Loucy (cell line): ENCODE measurements around the gene FGFR2.

Experiments
- CTCF ChIP-seq: fragments of 200-600 bp; sonication (generic); conservative IDR thresholded peaks from 2 replicates; pipeline ENCODE4 v1.5.1; 2014; ENCODE audit warnings: mild to moderate bottlenecking, antibody characterized with exemption, low read length
- EZH2phosphoT487 ChIP-seq: fragments of 200-600 bp; IDR thresholded peaks from 2 replicates; pipeline ENCODE4 v1.6.1; 2018; ENCODE audit warnings: antibody characterized with exemption, mild to moderate bottlenecking, moderate library complexity, borderline replicate concordance

- TF ChIP-seq CTCF: no peak
- TF ChIP-seq EZH2phosphoT487: no peak
Measured at GRCh38 chr10:121595806-121596688, 2.2 kb downstream of the FGFR2 start.
